Frontal cortex (tissue), 4 donors: ENCODE data around the gene PDE4DIP. TPM values are rescaled to one million over a fixed set of nuclear protein-coding genes. Genes with fewer than 3 reads are reported as not detected.
"Not testable (repeated sequence)": the region's sequence is repeated elsewhere in the genome, so short reads cannot be mapped to it uniquely, and the experiment has no call there.

Experiments used
- DNase-seq, 2 donors: peaks; one replicate each; pipeline ENCODE4 v3.0.0; 2012; ENCODE audit warnings: low spot score in 2 of 2
- FAIRE-seq: peaks from 2 replicates; lab custom pipeline; 2012; peaks lifted over from hg19 to GRCh38; lab: Jason Lieb, UNC
- small RNA-seq: library from RNA; depleted of rRNA; stranded (forward); fragments of <200 nt; gene quantifications from one replicate; pipeline ENCODE3, GENCODE V24; 2014
- total RNA-seq: library from RNA; depleted of rRNA; stranded (reverse); fragments of >200 nt; gene quantifications from one replicate; pipeline ENCODE4 v1.2.3, GENCODE V29; 2014
- donor health status: control.
- donor health status: control.
- donor health status: control.

PDE4DIP gene
- total RNA-seq, 1 donor from 2014 or later = 266 TPM

- not testable (repeated sequence) for FAIRE-seq, DNase-seq
Observed at GRCh38 chr1:149012599-149012998, 168.4 kb downstream of the PDE4DIP start.

GRCh38 chr1:149013513-149013912, 169.3 kb downstream of the PDE4DIP start:
- FAIRE-seq, DNase-seq: not testable (repeated sequence)

GRCh38 chr1:149015522-149015921, 171.3 kb downstream of the PDE4DIP start:
- FAIRE-seq, DNase-seq: not testable (repeated sequence)

GRCh38 chr1:149016626-149017025, 172.4 kb downstream of the PDE4DIP start:
- FAIRE-seq, DNase-seq: not testable (repeated sequence)

- not testable (repeated sequence) for FAIRE-seq, DNase-seq
Observed at GRCh38 chr1:149018577-149018976, 174.3 kb downstream of the PDE4DIP start.

- FAIRE-seq, DNase-seq: not testable (repeated sequence)
Observed at GRCh38 chr1:149024327-149024726, 180.1 kb downstream of the PDE4DIP start.

GRCh38 chr1:149033916-149034315, 189.7 kb downstream of the PDE4DIP start:
- not testable (repeated sequence) for FAIRE-seq, DNase-seq

- not testable (repeated sequence) for DNase-seq, FAIRE-seq
Observed at GRCh38 chr1:149043056-149043455, 198.8 kb downstream of the PDE4DIP start.

- not testable (repeated sequence) for DNase-seq, FAIRE-seq
Observed at GRCh38 chr1:149064611-149065010, 220.4 kb downstream of the PDE4DIP start.

- not testable (repeated sequence) for DNase-seq, FAIRE-seq
Observed at GRCh38 chr1:149075505-149076127, 231.4 kb downstream of the PDE4DIP start.

Small RNA genes lying within 50 kb of the gene (small RNA-seq; reads per million reads assigned to genes)
- gene RN7SKP88 (not detected), gene RNU2-38P (not detected)

Other genes starting within 250 kb of the PDE4DIP start
- 6.1 TPM for gene NBPF14, start 248.4 kb upstream of the PDE4DIP start, total RNA-seq
- gene NUDT4B, start 95.7 kb upstream of the PDE4DIP start, total RNA-seq = 15.9 TPM